Hypothalamus (tissue), 51 donors: ENCODE measurements around the gene PSAPL1.
"Not testable (repeated sequence)": the region's sequence is repeated elsewhere in the genome, so short reads cannot be mapped to it uniquely, and the experiment has no call there.

Source experiments
- DNase-seq, 51 donors: peaks; one replicate each; lab custom pipeline; 2025; lab: John Stamatoyannopoulos, UW

PSAPL1 gene

DNA sequence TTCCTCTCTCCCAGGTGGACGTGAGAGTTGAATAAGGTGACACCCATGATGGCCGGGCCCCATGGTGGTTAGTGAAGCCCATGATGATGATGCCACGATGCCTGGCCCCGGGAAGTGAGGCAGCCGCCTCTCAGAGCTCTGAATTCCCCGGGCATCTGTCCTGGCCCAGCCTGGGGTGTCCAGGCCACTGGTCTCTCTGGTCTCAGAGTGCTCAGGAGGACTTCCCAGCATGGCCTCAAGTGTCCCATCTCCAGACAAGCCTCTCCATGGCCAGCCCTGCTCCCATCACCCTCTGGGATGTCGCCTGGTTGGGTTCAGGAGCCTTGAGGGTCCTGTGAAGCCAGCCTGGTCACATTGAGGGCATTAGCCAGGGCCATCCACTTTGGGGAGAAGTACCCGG, 24.7 kb upstream of the PSAPL1 start:
- no peak for DNase-seq

DNA sequence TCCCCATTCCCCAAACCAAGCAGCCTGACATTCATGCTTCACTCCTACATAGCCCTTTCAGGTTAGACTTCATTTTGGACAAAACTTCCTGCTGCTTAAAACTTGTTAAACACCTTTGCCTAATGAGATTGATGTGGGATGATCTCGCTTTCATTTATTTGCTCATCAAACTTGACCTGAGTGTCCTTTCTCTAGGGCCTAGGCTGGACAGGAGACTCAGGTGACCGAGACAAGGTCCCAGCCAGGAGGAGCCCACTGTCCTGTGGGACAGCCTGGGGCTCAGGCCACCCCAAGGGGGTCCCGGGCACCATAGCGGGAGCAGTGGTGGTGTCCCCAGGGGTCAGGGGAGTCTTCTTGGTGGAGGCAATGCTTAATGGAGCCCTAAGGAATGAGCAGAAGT, 23.7 kb upstream of the PSAPL1 start:
- no peak for DNase-seq

DNA sequence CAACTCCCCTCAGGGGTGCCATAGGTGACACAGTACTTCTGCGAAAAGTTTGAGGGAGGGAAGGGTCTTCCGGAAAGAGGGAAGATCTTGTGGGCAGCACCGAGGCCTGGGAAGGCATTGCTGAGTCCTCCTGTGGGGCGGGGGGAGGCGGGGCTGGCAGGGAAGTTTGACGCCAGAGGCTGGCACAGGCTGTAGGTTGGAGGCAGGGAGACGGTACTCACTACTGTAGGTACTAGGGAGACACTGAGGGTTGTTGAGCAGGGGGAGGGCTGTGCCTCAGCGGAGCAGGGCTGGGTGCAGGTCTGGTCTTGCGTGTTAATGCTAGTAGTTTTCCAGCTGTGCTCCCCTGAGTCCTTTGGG, 23.3 kb upstream of the PSAPL1 start:
- no peak for DNase-seq

DNA sequence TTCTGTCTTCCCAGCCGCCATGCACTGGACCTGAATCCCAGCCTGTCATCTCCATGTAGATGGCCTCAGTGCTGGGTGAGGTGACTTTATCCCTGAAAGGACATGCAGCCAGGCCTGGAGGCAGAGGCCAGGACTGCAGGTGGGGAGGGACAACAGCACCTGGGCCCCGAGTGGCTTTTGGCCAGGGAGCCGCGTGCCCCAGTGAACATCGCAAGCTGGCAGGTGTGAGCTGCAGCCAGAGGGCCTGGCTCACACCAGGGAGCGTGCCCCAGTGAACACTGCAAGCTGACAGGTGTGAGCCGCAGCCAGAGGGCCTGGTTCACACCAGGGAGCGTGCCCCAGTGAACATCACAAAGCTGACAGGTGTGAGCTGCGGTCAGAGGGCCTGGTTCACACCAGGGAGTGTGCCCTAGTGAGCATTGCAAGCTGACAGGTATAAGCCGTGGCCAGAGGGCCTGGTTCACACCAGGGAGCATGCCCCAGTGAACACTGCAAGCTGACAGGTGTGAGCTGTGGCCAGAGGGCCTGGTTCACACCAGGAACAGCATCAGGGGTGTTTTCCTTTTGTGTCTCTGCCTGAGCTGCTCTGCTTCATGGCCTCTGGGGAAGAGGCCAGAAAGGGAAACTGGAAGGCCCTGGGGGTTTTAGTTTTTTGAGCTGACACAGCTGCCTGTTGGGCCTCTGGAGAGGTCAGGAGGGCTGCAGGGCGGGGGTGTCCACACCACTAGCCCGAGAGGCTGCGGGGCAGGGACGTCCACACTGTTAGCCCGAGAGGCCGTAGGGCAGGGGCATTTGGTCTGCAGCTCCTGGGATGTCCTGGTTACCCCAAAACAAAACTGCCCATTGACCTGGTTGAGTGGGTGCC, 22.7 kb upstream of the PSAPL1 start:
- no peak for DNase-seq

DNA sequence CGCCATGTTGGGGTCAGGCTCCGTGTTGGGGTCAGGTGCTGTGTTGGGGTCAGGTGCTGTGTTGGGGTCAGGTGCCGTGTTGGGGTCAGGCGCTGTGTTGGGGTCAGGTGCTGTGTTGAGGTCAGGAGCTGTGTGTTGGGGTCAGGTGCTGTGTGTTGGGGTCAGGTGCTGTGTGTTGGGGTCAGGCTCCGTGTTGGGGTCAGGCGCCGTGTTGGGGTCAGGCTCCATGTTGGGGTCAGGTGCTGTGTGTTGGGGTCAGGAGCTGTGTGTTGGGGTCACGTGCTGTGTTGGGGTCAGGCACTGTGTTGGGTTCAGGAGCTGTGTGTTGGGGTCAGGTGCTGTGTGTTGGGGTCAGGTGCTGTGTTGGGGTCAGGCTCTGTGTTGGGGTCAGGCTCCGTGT, 18.1 kb upstream of the PSAPL1 start:
- not testable (repeated sequence) for DNase-seq

DNA sequence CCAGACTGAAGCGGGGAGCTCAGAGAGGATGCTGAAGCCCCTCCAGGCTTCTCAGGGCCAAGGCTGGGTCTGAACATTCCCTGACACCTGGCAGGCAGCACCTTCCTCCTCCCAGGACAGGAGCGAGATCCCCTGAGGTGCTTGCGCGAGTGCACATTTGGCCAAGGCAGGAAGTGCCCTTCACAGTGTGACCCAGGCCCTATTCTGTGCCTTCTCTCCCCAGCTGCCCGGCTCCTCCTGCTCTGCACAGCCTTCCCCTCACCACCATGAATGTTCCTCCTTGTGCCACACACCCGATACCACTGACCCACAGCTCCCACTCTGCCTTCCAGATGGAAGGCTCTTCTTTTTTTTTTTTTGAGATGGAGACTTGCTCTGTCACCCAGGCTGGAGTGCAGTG, 17.1 kb upstream of the PSAPL1 start:
- DNase-seq: no peak

DNA sequence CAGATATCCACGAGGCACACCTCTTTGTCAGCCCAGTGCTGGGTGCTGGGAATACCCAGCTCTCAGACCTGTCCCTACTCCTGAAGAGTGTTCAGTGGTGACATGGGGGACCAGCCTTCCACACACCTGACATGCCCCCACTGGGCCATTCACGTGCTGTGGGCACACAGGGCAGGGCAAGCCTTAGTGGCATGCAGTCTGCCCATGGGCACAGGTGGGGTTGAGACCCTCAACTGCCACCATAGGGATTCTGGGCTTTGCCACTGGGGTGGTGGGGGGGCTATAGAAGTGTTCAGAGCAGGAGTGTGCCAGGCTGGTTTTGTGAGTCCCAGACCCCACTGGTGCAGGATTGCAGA, 16.7 kb upstream of the PSAPL1 start:
- DNase-seq: no peak

DNA sequence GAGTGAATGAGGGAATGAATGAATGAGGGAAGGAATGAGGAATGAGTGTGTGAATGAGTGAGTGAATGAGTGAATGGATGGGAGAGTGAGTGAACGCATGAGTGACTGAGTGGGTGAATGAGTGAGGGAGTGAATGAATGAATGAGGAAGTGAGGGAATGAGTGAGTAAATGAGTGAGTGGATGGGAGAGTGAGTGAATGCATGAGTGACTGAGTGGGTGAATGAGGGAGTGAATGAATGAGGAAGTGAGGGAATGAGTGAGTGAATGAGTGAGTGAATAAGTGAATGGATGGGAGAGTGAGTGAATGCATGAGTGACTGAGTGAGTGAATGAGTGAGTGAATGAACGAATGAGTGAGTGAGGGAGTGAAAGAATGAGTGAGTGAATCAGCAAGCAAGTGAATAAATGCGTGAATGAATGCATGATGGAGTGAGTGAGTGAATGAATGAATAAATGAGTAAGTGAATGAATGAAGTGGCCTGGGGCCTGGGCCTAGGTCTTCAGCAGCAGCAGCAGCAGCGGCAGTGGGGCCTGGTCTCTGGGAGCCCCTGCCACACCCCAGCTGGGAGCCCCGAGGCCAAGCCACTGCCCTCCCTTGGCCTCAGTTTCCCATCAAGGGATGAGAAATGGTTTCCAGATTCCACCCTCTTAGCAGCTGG, 16.2 kb upstream of the PSAPL1 start:
- DNase-seq: no peak

DNA sequence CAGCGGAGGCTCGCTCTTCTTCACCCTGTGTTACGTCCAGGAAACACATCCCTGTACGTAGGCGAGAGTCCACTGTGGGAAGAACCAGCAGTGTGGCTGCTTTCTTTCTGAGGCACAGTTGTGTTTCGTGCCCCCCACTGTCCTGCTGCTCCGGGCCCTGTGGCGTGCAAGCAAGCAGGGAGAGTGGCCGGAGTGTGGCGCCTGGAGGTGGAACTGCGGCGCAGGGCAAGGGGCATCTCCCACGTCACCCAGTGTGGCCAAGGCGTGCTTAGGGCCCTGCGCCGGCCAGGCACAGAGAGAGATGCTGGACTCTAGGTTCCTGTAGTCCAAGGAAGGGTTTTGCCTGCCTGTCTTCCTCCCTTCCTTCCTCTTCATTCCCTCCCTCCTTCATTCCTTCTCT, 13.3 kb upstream of the PSAPL1 start:
- no peak for DNase-seq

DNA sequence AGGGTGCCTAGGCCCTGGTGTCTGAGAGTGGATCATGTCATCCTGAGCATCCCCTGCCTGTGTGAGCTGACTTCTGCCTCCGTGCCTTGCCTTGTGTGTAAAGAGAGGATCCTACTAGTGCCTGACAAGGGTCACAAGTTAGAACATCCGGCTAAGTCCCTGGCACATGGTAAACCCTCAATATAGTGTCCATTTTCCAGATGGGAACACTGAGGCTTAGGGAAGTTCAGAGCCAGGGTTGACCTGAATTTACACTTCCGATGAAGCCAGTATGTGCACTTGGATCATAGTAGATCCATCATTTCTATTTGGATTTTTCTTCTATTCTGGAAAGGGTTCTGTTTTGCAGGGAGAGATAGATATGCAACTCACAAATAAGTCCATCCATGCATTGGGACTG, 12.5 kb upstream of the PSAPL1 start:
- DNase-seq: no peak

DNA sequence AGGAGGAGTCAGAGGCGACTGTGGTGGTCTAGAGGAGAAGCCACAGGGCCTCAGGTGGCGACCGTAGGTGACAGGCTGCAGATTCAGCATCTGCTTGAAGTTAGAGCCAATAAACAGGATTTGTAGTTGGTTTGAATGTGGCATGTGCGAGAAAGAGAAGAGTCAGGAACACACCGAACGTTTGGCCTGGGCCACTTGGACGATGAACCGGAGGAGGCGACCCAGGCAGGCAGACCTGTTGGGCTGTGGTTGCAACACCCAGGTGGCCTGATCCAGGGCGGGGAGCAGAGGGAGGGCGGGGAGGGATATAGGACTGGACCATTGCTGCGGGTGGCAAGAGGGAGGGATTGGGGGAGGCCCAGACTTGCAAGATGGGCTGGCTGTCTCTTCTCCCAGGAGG, 10.0 kb upstream of the PSAPL1 start:
- DNase-seq: no peak

DNA sequence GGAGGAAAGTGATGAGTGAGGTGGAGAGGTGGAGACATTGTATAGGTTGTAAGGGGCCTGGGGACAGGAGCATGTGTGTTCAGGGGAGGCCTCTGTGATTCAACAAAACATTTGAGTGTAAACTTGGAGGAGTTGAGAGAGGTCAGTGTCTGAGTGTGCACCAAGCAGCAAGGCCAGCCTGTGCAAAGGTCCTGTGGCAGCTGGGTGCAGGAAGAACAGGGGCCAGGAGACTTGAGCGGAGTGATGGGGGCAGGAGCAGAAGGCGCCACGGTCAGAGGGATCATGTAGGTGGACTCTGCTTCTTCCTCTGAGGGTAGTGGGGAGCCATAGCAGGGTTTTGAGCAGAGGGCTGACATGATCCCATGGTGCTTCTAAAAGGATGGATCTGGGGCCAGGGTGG, 9.6 kb upstream of the PSAPL1 start:
- DNase-seq: no peak

DNA sequence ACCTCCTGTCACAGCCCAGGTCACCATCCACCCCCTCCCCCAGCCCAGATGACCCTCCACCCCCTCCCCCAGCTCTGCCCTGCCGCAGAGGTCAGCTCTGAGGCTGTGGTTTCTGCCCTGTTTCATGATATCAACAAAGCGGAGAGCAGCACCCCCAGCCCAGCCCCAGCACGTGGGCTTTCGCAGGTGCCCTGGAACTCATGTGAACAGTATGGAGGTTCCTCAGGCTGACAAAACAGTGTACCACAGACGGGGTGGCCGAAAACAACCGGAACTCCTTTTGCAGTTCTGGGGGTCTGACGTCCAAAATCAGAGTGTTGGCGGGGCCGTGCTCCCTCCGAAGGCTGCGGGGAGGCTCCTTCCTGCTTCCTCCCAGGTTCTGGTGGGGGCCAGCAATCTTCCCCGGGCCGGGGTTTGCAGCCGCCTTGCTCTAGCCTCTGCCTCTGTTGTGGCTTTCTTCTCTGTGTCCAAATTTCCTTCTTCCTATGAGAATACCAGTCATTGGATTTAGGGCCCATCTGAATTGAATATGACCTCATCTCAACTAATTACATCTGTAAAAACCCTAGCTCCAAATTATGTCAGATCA, 7.9 kb upstream of the PSAPL1 start:
- DNase-seq: no peak

DNA sequence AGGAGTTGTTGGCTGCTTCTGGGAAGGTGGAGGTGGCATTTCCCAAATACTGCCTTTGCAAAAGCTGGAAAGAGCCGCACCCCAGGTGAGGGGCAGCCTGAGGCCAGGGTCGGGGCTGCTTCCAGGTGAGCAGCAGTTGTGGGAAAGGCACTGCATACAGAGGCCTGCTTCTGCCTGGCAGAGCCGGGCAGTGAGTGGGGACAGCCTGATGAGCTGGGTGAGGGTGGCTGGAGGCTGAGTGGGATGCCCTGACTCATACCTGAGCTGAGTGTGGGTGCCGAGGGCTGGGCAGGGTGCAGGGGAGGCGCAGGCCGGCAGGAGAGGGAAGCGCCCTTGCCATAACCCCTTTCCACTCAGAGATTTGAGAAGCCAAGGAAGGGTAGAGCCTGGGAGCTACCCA, 6.5 kb upstream of the PSAPL1 start:
- no peak for DNase-seq

DNA sequence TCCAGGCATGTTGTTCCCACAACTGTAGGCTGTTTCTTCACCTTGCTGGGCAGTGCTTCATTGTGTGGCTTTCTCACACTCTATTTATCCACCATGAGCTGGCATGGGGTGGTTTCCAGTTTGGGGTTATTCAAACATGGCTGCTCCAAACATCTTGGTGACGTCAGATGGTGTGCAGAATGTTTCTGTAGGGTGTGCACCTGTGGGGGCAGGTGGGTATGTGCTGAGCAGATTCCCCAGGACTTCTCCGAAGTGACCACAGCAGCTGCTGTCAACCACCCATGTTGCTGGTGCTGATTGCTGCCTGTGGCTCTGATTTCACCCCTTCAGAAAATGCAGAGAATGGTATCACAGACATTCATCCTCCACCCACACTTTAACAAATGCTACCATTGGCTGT, 5.0 kb upstream of the PSAPL1 start:
- no peak for DNase-seq

DNA sequence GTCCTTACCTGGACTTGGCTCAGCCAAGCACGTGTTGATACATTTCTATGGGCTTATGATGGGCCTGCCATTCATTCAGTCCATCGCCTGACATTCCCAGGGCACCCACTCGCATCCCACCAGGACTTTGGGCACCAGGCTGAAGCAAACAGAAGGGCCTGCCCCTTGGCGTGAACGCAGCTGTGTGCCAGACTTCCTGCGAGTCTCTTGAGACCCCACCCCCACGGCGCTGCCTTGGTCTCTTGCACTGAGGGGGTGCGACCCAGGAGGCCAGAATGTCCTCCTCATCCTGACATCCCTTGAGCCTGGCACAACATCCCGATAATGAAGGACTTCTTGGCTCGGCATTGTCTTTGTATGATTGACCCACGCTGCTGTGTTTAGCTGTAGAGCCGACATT, 1.5 kb upstream of the PSAPL1 start:
- no peak for DNase-seq

DNA sequence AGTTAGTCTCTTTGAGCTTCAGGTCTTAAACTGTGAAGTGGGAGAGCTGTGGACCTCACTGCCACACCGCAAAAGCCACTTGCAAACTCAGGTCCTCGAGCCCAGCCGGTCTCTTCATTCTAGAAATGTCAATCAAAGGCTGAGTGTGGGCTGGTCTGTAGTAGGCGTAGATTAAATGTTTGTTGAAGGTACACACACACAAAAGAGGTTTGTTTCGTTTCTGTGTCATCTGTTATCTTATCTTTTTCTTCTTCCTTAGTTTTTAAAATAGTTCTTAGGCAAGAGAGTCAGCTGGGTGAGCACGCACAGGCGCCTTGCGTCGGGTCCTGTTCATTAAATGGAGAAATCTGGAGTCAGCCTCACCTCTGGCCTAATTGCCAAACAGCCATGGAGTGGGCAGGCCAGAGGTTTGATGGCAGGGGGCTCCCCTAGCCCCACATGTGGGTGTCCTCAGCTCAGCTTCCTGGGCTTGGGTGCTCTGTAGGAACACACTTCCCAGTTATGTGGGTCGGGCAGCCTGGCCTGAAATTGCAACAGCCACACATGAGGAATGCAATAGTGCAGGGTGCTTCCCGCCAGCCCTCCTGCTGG, 836 bp upstream of the PSAPL1 start:
- no peak for DNase-seq

DNA sequence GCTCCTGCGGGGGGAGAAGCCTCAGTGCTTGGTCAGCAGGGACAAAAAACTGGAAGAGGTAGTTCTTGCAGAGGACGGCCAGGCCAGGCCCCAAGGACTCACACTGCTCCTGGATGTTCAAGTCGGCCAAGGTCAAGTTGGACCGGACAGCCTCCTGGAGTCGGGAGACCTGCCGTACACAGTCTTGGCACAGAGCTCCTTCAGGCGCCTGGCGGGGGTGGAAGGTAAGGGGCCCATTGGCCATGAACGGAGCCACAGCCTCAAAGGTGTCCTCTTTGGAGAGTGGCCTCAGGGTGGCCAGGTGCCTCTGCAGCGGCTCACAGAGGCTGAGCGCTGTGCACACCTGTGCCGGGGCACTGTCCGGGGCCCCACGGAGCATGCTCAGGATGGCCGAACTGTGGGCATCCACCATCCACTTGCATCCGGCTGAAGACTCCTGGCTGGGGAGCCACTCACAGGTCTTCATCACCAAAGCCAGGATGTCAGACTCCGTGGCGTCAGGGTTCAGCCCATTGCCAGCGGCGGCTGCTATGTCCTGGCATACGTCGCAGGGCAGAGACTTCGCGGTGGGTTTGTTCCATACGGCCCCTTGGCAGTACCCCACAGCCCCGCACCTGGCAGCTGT, 477 bp downstream of the PSAPL1 start:
- DNase-seq: no peak

DNA sequence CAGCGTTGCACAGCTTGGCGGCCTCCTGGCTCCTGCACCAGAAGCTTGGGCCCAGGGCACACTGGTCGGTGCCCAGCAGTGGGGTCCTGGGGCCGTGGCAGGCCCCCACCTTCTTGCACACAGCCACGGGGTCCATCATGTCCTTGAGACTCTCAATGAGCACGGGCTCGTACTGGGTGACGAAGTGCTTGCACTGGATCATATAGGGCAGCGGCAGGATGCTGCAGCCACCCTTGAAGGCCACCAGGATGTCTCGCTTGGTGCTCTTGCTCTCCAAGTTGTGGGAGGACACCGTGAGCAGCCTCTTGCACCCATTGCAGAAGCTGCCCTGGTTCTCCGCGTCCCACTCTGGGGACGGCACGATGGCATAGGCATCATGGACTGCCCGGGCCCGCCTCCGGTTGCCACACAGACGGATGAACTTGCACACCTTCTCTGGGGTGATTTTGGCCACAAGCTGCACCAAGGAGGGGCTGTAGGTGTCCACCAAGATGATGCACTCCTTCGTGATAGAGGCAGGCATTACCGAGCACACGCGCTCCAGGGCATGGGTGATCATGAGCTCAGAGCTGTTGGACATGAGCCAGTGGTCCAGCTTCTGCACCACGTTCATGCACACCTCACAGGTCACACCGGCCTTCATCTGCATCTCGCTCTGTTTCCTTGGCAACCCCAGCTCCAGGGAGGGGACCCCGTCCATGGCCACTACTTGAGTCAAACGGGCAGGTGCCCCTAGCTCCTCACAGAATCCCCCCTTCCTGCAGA, 1.2 kb downstream of the PSAPL1 start:
- DNase-seq: no peak

DNA sequence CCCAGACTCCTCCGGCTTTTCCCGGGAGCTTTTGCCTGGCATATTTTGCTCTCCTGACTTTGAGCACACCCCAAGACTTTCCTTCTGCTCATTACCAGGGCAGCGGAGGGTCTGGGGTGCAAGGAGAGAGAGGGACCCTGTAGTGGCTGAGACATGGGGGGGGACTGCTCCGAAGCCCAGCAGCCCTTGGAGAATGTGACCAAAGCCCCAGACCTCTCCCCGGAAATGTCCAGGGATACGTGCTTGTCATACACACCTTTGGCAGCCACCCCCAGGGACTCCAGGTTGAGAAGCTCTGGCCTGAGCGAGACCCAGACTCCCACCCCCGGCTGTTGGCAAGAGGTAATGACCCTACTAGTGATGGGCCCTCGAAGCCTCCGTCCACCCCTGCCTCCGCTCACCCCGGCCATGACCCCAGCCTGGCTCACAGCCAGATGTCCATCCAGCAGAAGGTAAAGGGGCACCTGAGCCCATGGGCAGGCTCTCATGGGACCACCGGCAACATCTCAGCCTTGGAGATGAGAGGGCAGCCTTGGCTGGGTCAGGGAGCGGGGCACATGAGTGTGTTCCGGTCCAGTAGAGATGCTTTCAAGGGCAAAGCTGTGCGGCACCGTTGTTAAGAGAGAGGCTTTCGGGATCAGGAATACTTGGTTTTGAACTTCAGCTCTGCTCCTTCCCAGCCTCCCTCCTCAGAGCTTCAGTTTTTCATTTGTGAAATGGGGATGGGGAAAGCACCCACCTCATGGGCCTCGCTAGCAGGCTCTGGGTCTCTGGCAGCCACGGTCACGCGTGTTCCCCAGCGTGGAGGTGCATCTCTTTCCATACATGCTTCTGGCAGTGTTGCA, 2.0 kb downstream of the PSAPL1 start:
- DNase-seq: no peak
